Head of caudate nucleus (tissue), 42 donors: Measurements from ENCODE around the gene CMTM2.
"Not testable (repeated sequence)": the region's sequence is repeated elsewhere in the genome, so short reads cannot be mapped to it uniquely, and the experiment has no call there.

Experiments used
- DNase-seq, 42 donors: peaks; one replicate each; pipeline versions ENCODE4 v3.0.0 to v3.0.0-alpha.2; 2020 to 2021; ENCODE audit warnings: mixed read lengths in 7 of 42
- intact Hi-C: fragments of 100-400 bp; cut with DNase I; formaldehyde crosslinking; loops from one replicate; pipeline ENCODE4 v1.15.0; 2022

Gene CMTM2

DNA sequence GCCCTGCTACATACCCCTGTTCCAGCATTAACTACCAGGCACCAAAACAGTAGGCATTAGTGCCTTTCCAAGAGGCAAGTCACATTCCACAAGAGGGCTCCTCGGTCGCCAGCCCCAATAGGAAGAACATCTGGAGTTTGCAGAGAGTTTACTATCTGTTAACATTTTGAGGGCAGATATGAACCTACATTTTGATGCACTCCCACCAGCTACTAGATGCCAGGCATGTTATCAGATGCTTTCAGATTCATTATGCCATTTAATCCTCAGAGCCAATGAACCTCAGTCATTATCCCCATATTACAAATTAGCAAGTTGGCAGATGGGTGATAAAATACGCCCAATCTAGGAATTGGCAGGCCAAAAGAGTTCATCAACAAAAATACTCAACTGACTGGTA lies 4.2 kb upstream of the CMTM2 start:
- intact Hi-C loops = no loop called here
- DNase-seq = no peak

- no peak for DNase-seq
- intact Hi-C loops = no loop called here
These were observed 3.0 kb upstream of the CMTM2 start for GRCh38 chr16:66576296-66576695.

DNA sequence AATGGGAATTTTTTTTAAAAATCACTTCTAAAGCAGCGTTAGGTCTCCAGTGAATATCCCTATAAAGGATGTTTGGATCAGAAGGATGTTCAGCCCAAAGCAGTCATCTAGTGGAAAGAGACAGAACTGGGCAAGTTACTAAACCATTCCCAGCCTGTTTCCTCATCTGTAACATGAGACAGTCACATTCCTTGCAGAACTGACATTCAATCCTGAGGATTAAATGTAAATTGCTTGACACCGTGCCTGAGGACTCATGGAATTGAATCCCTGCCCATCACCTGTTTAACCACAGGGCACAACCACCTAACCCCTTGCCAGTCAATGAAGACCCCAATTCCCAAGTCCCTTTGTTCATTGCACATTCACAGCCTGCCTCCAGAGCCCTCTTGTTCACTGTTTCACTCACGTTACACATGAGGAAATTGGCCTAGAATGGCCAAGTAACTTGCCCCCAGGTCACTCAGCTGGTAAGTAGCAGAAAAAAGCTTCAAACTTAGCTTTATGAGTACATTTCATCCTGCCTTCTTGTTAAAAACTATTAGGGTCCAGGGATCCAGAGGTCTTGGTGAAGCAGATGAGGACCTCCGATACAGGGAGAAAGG lies 1.4 kb downstream of the CMTM2 start:
- no peak for DNase-seq
- intact Hi-C loops = no loop called here

- DNase-seq = no peak
- intact Hi-C loops = no loop called here
These were observed 2.1 kb downstream of the CMTM2 start for GRCh38 chr16:66581246-66581952.

DNA sequence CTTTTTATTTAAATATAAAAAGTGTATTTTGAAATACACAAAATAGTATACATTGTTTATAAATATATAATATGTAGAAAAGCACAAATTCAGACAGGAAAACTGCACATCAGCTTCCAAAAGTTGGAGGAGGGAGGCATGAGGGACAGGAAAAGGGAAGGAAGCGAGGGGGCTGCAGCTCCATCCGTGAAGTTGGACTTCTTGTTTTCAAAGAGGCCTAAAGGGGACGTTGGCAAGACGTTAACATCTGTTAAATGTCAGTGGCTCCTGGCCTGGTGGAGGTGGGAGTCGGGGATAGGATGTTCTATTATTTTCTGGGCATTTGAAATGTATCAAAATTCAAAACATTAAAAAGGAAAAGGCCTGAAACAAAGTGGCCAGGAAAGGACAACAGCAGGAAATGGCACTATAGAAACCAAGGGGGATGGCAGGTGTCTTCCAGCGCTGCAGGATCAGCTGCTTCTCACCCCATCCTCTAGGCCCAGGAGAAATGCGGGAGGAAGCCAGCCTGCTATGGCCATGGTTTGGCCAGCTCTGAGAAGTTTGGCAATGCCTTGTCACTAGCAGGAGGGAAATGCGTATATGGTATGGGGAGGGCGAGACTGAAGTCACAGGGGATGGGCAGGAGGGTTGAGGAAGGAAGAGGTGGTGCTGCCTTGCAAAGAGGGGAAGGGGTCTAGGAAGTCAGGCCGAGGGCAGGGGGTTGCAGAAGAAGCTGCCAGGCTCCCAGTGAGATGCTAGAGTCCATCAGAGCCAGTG lies 6.4 kb downstream of the CMTM2 start:
- peak in 2 of 42 donors; percentile 24 to 44 for DNase-seq
- intact Hi-C loops = no loop called here

- intact Hi-C loops = no loop called here
- peak in 5 of 42 donors; percentile 25 to 60 (median 38) for DNase-seq
These were observed 8.8 kb downstream of the CMTM2 start for GRCh38 chr16:66587881-66588600.

GRCh38 chr16:66588981-66589713 lies 9.9 kb downstream of the CMTM2 start:
- intact Hi-C loops = no loop called here
- DNase-seq = peak in 26 of 42 donors; percentile 23 to 61 (median 40)

- intact Hi-C loops = no loop called here
- DNase-seq = no peak
These were observed 11.1 kb downstream of the CMTM2 start for GRCh38 chr16:66590322-66590721.

- intact Hi-C loops = no loop called here
- no peak for DNase-seq
These were observed 11.8 kb downstream of the CMTM2 start for GRCh38 chr16:66591018-66591417.

DNA sequence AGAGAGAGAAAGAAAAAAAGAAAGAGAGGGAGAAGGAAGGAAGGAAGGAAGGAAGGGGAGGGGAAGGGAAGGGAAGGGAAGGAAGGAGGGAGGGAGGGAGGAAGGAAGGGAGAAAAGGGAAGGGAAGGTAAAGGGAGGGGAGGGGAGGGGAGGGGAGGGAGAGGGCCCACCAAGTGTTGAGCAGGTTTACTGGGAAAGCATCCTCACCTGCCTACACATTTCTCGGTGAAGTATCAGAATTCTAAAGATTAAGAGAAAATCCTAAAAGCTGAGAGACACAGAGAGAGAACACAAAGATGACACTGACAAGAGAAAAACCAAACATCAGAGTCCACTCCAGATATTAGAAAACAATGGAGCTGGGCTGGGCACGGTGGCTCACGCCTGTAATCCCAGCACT lies 13.0 kb downstream of the CMTM2 start:
- no peak for DNase-seq
- intact Hi-C loops = no loop called here

DNA sequence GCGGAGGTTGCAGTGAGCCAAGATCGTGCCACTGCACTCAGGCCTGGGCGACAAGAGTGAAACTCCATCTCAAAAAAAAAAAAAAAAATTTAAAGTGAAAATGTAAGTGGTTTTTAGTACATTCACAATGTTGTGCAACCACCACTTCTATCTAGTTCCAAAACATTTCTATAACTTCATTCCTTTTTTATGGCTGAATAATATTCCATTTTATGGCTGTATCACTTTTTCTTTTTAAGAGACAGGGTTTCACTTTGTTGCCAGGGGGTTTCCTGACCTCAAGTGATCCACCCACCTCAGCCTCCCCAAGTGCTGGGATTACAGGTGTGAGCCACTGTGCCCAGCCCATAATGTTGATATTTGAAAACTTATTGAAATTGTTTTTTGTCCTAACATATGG lies 13.6 kb downstream of the CMTM2 start:
- intact Hi-C loops = no loop called here
- DNase-seq = no peak

- intact Hi-C loops = no loop called here
- no peak for DNase-seq
These were observed 15.5 kb downstream of the CMTM2 start for GRCh38 chr16:66594739-66595138.

GRCh38 chr16:66596559-66596958 lies 17.3 kb downstream of the CMTM2 start:
- intact Hi-C loops, DNase-seq: not testable (repeated sequence)

DNA sequence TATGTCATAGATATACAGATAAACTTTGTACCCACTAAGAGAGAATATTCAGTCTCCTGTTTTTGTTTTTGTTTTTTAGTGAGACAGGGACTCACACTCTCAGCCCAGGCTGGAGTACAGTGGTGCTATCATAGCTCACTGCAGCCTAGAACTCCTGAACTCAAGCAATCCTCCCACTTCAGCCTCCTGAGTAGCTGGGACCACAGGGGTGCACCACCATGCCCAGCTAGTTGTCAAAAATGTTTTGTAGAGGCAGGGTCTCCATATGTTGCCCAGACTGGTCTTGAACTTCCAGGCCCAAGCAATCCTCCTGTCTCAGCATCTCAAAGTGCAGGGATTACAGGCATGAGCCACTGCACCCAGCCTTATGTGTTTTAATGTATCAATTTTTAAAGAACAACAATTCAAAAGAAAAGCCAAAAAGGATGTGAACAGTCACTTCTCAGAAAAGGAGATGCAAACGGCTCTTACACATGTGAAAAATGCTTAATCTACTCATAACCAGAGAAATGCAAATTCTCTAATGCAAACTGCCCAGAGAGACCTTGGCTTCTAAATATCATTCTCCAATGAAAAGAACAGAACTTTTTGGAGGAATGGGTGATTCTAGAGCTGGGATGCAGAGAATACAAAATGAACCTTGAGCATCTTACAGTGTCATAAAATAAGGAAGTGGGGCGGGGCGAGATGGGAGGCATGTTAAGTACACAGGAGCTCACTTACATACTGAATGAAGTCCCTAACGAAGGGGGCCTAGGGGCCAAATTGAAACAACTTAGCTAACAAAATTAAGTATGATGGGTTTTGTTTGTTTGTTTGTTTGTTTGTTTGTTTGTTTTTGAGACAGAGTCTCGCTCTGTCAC lies 18.0 kb downstream of the CMTM2 start:
- intact Hi-C loops = no loop called here
- no peak for DNase-seq

GRCh38 chr16:66598111-66598510 lies 18.8 kb downstream of the CMTM2 start:
- intact Hi-C loops = no loop called here

GRCh38 chr16:66599726-66600125 lies 20.5 kb downstream of the CMTM2 start:
- intact Hi-C loops = loop anchor here (5.0 to 10.0 kb wide), 3 partner anchors 115 to 265 kb away; no protein-coding TSS in a partner anchor
- DNase-seq = no peak

More at GRCh38 chr16:66598111-66598510, 18.8 kb downstream of the CMTM2 start:
- no peak for DNase-seq

- no peak for DNase-seq
- intact Hi-C loops = loop anchor here (5.0 to 10.0 kb wide), 3 partner anchors 114 to 264 kb away; no protein-coding TSS in a partner anchor
These were observed 21.2 kb downstream of the CMTM2 start for GRCh38 chr16:66600477-66600876.

GRCh38 chr16:66601471-66601870 lies 22.2 kb downstream of the CMTM2 start:
- no peak for DNase-seq
- intact Hi-C loops = loop anchor here (5.0 to 10.0 kb wide), 3 partner anchors 113 to 263 kb away; no protein-coding TSS in a partner anchor
